Measurements from ENCODE around the gene PKP2. TPM values are rescaled to one million over a fixed set of nuclear protein-coding genes. Genes with fewer than 3 reads are reported as not detected.

PKP2 gene
- total and polyA plus RNA-seq, 2 of the 13 experiments (the other 11 are each of a cell fraction or from before 2014, with no cell fraction given): 15.1 to 25.3 TPM

DNA sequence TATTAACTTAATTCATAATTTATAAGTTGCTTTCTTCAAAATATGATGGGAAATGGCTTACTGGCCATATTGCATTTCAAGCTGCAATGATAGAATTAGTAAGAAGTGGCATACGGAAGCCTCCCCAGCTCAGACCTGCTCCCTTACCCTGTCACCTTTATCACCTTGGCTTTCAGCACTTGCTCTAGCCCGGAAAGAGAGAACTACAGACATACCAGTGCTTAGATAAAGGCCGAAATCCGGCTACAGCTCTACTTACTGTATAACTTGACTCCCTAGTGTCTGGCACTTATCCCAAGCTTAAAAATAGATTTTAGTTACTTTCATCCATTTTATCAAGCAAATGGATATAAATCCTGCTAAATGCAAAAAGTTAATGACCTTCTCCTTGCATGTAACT, 42.5 kb downstream of the PKP2 start:
- no peak overlapping the region for H3K4me2 ChIP-seq (ENCODE audit: low read depth, low read length)
- no peak overlapping the region for H2AFZ ChIP-seq (ENCODE audit: low read length)
- H3K9ac ChIP-seq (ENCODE audit: insufficient read depth, low read depth, low read length): no peak overlapping the region
- H3K79me2 ChIP-seq (ENCODE audit: insufficient read depth, low read length): peaks cover 2% of the 10 kb centered on the region
- in situ Hi-C loops (cut with HindIII; ENCODE audit: extremely low pct_ligation_motif_present, low pct_unique_long_range_greater_than_20kb) (no loop called here), intact Hi-C loops (cut with micrococcal nuclease; ENCODE audit: unreplicated experiment) (loop anchor here (5.0 kb wide), 1 partner anchor 63 kb away; no protein-coding TSS in a partner anchor)
- CTCF ChIA-PET (ENCODE audit: low intra/inter-chr PET ratio, low total read pairs): no interaction called here
- no peaks in the 10 kb centered on the region for H3K9me3 ChIP-seq (ENCODE audit: low read length)
- FAIRE-seq (no peak), ATAC-seq (no peak), DNase-seq (ENCODE audit: low spot score) (no peak)
- no peaks in the 10 kb centered on the region for H4K20me1 ChIP-seq (ENCODE audit: insufficient read depth, low read length)
- 100% methylated on average over 4 of the region's 4 CpGs for WGBS (ENCODE audit: low lambda C conversion rate)
- TF ChIP-seq ZFP41 (CRISPR knock-in tag; IDR thresholded peaks at IDR 0.05; ENCODE audit: borderline replicate concordance): no peak
- no peak for TF ChIP-seq ZMAT5 (CRISPR knock-in tag; IDR thresholded peaks at IDR 0.05; ENCODE audit: borderline replicate concordance, low read depth)
- TF ChIP-seq, protein P1, sequence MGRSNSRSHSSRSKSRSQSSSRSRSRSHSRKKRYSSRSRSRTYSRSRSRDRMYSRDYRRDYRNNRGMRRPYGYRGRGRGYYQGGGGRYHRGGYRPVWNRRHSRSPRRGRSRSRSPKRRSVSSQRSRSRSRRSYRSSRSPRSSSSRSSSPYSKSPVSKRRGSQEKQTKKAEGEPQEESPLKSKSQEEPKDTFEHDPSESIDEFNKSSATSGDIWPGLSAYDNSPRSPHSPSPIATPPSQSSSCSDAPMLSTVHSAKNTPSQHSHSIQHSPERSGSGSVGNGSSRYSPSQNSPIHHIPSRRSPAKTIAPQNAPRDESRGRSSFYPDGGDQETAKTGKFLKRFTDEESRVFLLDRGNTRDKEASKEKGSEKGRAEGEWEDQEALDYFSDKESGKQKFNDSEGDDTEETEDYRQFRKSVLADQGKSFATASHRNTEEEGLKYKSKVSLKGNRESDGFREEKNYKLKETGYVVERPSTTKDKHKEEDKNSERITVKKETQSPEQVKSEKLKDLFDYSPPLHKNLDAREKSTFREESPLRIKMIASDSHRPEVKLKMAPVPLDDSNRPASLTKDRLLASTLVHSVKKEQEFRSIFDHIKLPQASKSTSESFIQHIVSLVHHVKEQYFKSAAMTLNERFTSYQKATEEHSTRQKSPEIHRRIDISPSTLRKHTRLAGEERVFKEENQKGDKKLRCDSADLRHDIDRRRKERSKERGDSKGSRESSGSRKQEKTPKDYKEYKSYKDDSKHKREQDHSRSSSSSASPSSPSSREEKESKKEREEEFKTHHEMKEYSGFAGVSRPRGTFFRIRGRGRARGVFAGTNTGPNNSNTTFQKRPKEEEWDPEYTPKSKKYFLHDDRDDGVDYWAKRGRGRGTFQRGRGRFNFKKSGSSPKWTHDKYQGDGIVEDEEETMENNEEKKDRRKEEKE (IDR thresholded peaks at IDR 0.05): no peak
- TF ChIP-seq ZNF639 (CRISPR knock-in tag; conservative IDR thresholded peaks at IDR 0.05): no peak
- TF ChIP-seq POLR2AphosphoS5 (IDR thresholded peaks at IDR 0.05; ENCODE audit: low read depth, low read length): no peak
- TF ChIP-seq HMGA1 (CRISPR knock-in tag; conservative IDR thresholded peaks at IDR 0.05): no peak
- no peaks in the 10 kb centered on the region for H3K27me3 ChIP-seq (ENCODE audit: control insufficient read depth in 1 of 2, insufficient read depth in 2 of 2, low read length in 2 of 2)
- no peaks in the 10 kb centered on the region for H3K4me1 ChIP-seq (ENCODE audit: insufficient read depth, low read length)
- BruUV-seq (replicated peaks): no TSS peak
- H3K4me3 ChIP-seq (replicated peaks in 1 of 3; ENCODE audit: insufficient read depth in 1 of 3, low read depth in 2 of 3, low read length in 3 of 3): no peak overlapping the region
- H3K36me3 ChIP-seq (replicated peaks in 1 of 2; ENCODE audit: control insufficient read depth in 1 of 2, insufficient read depth in 2 of 2, low read length in 2 of 2): peaks cover 12 to 20% of the 10 kb centered on the region in 2 experiments; a peak in 4 of 5 replicates
- POLR2A ChIA-PET: no interaction called here
- no peak overlapping the region for H3K27ac ChIP-seq (ENCODE audit: extremely low read length, insufficient read depth, low read length)
